PFSK-1 (cell line): ENCODE measurements around the gene FBXO10.

ENCODE experiments used
- FOXP2 ChIP-seq: optimal IDR thresholded peaks from 2 replicates; pipeline ENCODE3; 2011; ENCODE audit warnings: borderline replicate concordance, control low read depth, inconsistent platforms; ENCODE audit not compliant: insufficient read depth; ENCODE audit errors: extremely low read length, extremely low read depth
- POLR2AphosphoS5 ChIP-seq: IDR thresholded peaks from 2 replicates; pipeline ENCODE4 v1.6.1; 2012; ENCODE audit warnings: low read depth, mild to moderate bottlenecking, control low read depth, low read length, moderate library complexity
- REST ChIP-seq, 2 experiments: IDR thresholded peaks; 2 replicates each; pipeline versions ENCODE4 v1.6.1 to v1.8.0; 2011 to 2012; ENCODE audit warnings: low read depth in 2 of 2, low read length in 2 of 2, control low read depth in 1 of 2, inconsistent platforms in 1 of 2, mild to moderate bottlenecking in 1 of 2, moderate library complexity in 1 of 2; ENCODE audit not compliant: insufficient read depth in 1 of 2
- SIN3A ChIP-seq: IDR thresholded peaks from 2 replicates; pipeline ENCODE4 v1.6.1; 2012; ENCODE audit warnings: mild to moderate bottlenecking, low read length, moderate library complexity, borderline replicate concordance; ENCODE audit not compliant: insufficient read depth
- TAF1 ChIP-seq: IDR thresholded peaks from 2 replicates; pipeline ENCODE4 v1.6.1; 2012; ENCODE audit warnings: low read length, control low read depth, borderline replicate concordance; ENCODE audit not compliant: insufficient read depth

FBXO10 gene

GRCh38 chr9:37466037-37466709 lies 110.0 kb downstream of the FBXO10 start:
- TF ChIP-seq REST (IDR thresholded peaks at IDR 0.05; ENCODE audit: insufficient read depth in 1 of 2, low read depth in 2 of 2, low read length in 2 of 2): no peak
- no peak for TF ChIP-seq POLR2AphosphoS5
- TF ChIP-seq TAF1: no peak
- no peak for TF ChIP-seq FOXP2

GRCh38 chr9:37465249-37466036 lies 110.7 kb downstream of the FBXO10 start, which contains the start of gene ZBTB5:
Gene ZBTB5, minus strand, starts transcription at chr9:37465450. Its CDS starts 22,899 bp downstream, at chr9:37442551.
- peak; percentile 71; the same call in 1 of the 2 replicates for TF ChIP-seq POLR2AphosphoS5
- no peak for TF ChIP-seq REST (IDR thresholded peaks at IDR 0.05; ENCODE audit: insufficient read depth in 1 of 2, low read depth in 2 of 2, low read length in 2 of 2)
- peak; percentile 15; the same call in 1 of the 2 replicates for TF ChIP-seq SIN3A
- no peak for TF ChIP-seq FOXP2
- 0 out of 2 replicates have a peak, but pooled peaks have one; percentile 63 for TF ChIP-seq TAF1

GRCh38 chr9:37464426-37465248 lies 111.5 kb downstream of the FBXO10 start:
- no peak for TF ChIP-seq FOXP2
- TF ChIP-seq TAF1: no peak
- TF ChIP-seq SIN3A: no peak
- TF ChIP-seq POLR2AphosphoS5: no peak; the same call in 1 of the 2 replicates
- TF ChIP-seq REST (IDR thresholded peaks at IDR 0.05; ENCODE audit: insufficient read depth in 1 of 2, low read depth in 2 of 2, low read length in 2 of 2): no peak

GRCh38 chr9:37464006-37464405 lies 112.2 kb downstream of the FBXO10 start:
- TF ChIP-seq REST (IDR thresholded peaks at IDR 0.05; ENCODE audit: insufficient read depth in 1 of 2, low read depth in 2 of 2, low read length in 2 of 2): no peak
- no peak for TF ChIP-seq TAF1
- no peak for TF ChIP-seq SIN3A
- no peak for TF ChIP-seq FOXP2
- TF ChIP-seq POLR2AphosphoS5: no peak
